ENCODE results near the gene HRK. TPM values are rescaled to one million over a fixed set of nuclear protein-coding genes. Genes with fewer than 3 reads are reported as not detected.
"Not testable (repeated sequence)": the region's sequence is repeated elsewhere in the genome, so short reads cannot be mapped to it uniquely, and the experiment has no call there.

The HRK gene
- total and polyA plus RNA-seq, 7 experiments from 2014 or later = 1.1 TPM; not detected in 6

DNA sequence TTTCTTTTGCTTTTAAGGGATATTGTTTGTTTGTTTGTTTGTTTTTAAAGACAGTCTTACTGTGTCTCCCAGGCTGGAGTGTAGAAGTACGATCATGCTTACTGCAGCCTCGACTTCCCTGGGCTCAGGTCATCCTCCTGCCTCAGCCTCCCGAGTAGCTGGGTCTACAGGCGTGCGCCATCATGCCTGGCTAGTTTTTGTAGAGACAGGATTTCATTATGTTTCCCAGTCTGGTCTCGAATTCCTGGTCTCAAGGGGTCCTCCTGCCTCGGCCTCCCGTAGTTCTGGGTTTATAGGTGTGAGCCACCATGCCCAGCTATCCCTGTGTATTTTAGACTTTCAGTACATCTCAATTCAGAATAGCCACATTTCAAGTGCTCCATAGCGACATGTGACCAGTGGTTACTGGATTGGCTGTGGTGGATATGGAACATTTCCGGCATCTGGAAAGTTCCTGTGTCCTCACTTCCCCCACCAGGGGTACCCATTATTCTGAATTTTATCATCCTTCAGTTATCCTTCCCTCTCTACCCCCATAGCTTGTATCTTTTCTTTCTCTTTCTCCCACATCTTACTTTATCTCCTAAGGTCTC lies 61.1 kb downstream of the HRK start:
- intact Hi-C loops (cut with micrococcal nuclease) = no loop called here
- H3K9me3 ChIP-seq (ENCODE audit: control insufficient read depth in 2 of 3, low read length in 3 of 3) = peaks cover 0 to 4% (median 0%) of the 10 kb centered on the region in 3 experiments
- no peaks in the 10 kb centered on the region for H3K27me3 ChIP-seq (ENCODE audit: control insufficient read depth in 2 of 2, insufficient read depth in 2 of 2, low read length in 2 of 2)
- Mint-ChIP-seq H3K4me1 (peaks cover 12 to 31% (median 24%) of the 10 kb centered on the region in 7 donors), H3K27me3 (no peaks in the 10 kb centered on the region), H3K27ac (peak overlapping the region; percentile 48 to 96 (median 87)), H3K9me3 (peaks cover 0 to 5% (median 0%) of the 10 kb centered on the region in 11 donors), H3K36me3 (peaks cover 0 to 5% (median 4%) of the 10 kb centered on the region in 5 donors), H3K4me3 (peak overlapping the region; percentile 18 to 93 (median 58))
- H3K4me3 ChIP-seq (ENCODE audit: low read length) = no peak overlapping the region
- peaks cover 7 to 11% of the 10 kb centered on the region in 2 donors for H3K4me1 ChIP-seq (ENCODE audit: control insufficient read depth in 2 of 2, insufficient read depth in 2 of 2, low read length in 2 of 2)
- DNase-seq (no peak), ATAC-seq (no peak)
- CTCF ChIA-PET = no interaction called here
- POLR2A ChIA-PET = no interaction called here
- peak overlapping the region; percentile 97 for H3K27ac ChIP-seq (ENCODE audit: low read depth, low read length)
- H3K36me3 ChIP-seq (ENCODE audit: control insufficient read depth in 2 of 3, insufficient read depth in 3 of 3, low read length in 3 of 3) = peaks cover 0 to 3% (median 0%) of the 10 kb centered on the region in 3 experiments

DNA sequence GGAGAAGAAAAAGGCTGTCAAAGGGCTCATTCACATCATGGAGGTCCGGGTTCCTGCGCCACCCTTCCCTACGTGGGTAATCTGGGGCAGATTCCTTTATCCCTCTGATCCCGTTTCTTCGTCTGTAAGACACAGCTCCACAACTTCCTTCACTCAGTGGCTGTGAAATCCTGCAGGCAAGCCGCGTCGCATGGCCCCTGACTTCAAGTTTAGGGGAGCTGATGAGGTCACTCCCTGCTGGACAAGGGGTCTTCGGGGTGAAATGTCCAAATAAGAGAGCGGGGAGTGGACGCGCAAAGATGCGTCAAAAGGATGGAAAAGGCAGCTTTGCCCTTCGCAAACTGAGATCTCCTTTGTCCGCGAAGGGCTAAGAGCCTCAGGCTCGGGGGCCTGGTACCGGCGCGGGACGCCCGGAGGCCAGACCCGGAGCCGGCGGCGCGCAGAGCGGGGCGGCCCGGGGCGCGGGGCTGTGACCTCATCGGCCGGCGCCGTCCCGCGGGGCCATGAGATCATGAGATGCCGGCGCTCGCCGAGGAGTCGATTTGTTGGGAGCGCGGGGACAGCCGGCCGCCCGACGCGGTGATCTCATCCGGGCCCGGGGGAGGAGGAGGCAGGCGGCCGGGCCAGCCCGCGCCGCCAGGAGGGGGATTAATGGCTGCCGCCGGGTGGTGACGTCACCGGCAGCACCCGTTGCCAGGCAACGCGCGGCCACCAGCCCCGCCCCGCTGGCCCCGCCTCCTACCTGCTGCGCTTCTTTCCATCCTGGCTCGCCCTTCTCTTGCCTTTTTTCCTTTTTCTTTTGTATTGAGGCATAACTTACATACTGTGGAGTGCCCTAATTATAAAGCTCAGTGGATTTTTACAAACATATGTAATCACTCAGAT lies 62.1 kb downstream of the HRK start:
- DNase-seq = peak; percentile 86 to 94 (median 91)
- H3K9me3 ChIP-seq (ENCODE audit: control insufficient read depth in 2 of 3, low read length in 3 of 3) = no peaks in the 10 kb centered on the region
- peak overlapping the region; percentile 87 to 99 (median 96) for H3K27ac Mint-ChIP-seq
- peak overlapping the region; percentile 78 to 99 (median 94) for H3K4me3 Mint-ChIP-seq
- peaks cover 0 to 3% (median 0%) of the 10 kb centered on the region in 3 experiments for H3K36me3 ChIP-seq (ENCODE audit: control insufficient read depth in 2 of 3, insufficient read depth in 3 of 3, low read length in 3 of 3)
- peaks cover 7 to 11% of the 10 kb centered on the region in 2 donors for H3K4me1 ChIP-seq (ENCODE audit: control insufficient read depth in 2 of 2, insufficient read depth in 2 of 2, low read length in 2 of 2)
- peaks cover 0 to 4% (median 0%) of the 10 kb centered on the region in 11 donors for H3K9me3 Mint-ChIP-seq
- H3K4me3 ChIP-seq (ENCODE audit: low read length) = peak overlapping the region; percentile 99
- intact Hi-C loops (cut with micrococcal nuclease) = loop anchor here (1.0 to 10.0 kb wide), 11 partner anchors 81 to 1558 kb away; partner anchors contain the start of genes FBXO21 (in 2 of the 2), FBXW8 (in 2 of the 2), RNFT2 (in 2 of the 2) and SPRING1 (in 2 of the 2)
- H3K27me3 ChIP-seq (ENCODE audit: control insufficient read depth in 2 of 2, insufficient read depth in 2 of 2, low read length in 2 of 2) = no peaks in the 10 kb centered on the region
- peak; percentile 90 for ATAC-seq
- H3K27me3 Mint-ChIP-seq = no peaks in the 10 kb centered on the region
- peak overlapping the region; percentile 97 for H3K27ac ChIP-seq (ENCODE audit: low read depth, low read length)
- POLR2A ChIA-PET = no interaction called here
- no peaks in the 10 kb centered on the region for H3K36me3 Mint-ChIP-seq
- CTCF ChIA-PET = no interaction called here
- peaks cover 12 to 31% (median 24%) of the 10 kb centered on the region in 7 donors for H3K4me1 Mint-ChIP-seq

DNA sequence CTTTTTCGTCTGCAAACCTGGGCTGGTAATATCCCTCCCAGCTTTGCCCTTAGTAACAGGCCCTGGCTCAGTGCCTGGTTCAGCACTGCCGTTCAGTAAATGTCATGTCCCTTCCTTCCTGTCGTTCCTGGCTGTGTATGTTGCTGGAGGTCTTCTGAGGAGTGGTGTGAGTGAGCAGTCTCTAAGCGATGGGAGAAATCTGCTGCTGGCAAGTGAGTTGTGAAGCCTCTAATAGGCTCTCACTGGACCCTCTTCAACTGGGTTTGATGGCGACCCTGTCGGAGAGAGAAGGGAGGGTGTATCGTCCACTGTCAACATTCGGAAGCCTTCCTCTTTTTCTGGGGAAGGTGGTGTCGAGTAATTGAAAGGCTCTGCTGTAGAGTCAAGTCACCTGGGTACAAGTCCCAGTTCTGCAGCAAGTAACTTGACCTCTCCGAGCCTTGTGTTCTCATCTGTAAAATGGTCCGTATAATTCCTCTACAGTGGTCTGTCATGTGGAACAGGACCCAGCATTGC lies 62.8 kb downstream of the HRK start:
- Histone ChIP-seq H3K9me3 (ENCODE audit: control insufficient read depth in 2 of 3, low read length in 3 of 3) (no peaks in the 10 kb centered on the region), H3K27ac (ENCODE audit: low read depth, low read length) (peak overlapping the region; percentile 97), H3K4me3 (ENCODE audit: low read length) (peak overlapping the region; percentile 99), H3K27me3 (ENCODE audit: control insufficient read depth in 2 of 2, insufficient read depth in 2 of 2, low read length in 2 of 2) (no peaks in the 10 kb centered on the region), H3K36me3 (ENCODE audit: control insufficient read depth in 2 of 3, insufficient read depth in 3 of 3, low read length in 3 of 3) (peaks cover 0 to 3% (median 0%) of the 10 kb centered on the region in 3 experiments), H3K4me1 (ENCODE audit: control insufficient read depth in 2 of 2, insufficient read depth in 2 of 2, low read length in 2 of 2) (peaks cover 7 to 11% of the 10 kb centered on the region in 2 donors)
- Mint-ChIP-seq H3K9me3 (peaks cover 0 to 4% (median 0%) of the 10 kb centered on the region in 11 donors), H3K36me3 (no peaks in the 10 kb centered on the region), H3K4me3 (peak overlapping the region; percentile 78 to 99 (median 94)), H3K27ac (peak overlapping the region; percentile 87 to 99 (median 94)), H3K4me1 (peaks cover 12 to 31% (median 24%) of the 10 kb centered on the region in 7 donors), H3K27me3 (no peaks in the 10 kb centered on the region)
- DNase-seq = peak in 8 of 9 donors; percentile 11 to 44 (median 33)
- intact Hi-C loops (cut with micrococcal nuclease) = loop anchor here (2.0 to 10.0 kb wide), 6 partner anchors 106 to 1559 kb away; partner anchors contain the start of genes FBXO21 (in 1 of the 2), MAP1LC3B2 (in 1 of the 2), MED13L (in 1 of the 2) and PEBP1 (in 1 of the 2)
- ChIA-PET CTCF (no interaction called here), POLR2A (no interaction called here)
- ATAC-seq = no peak

- H3K4me1 ChIP-seq (ENCODE audit: control insufficient read depth in 2 of 2, insufficient read depth in 2 of 2, low read length in 2 of 2); H3K27ac Mint-ChIP-seq; H3K36me3 ChIP-seq (ENCODE audit: control insufficient read depth in 2 of 3, insufficient read depth in 3 of 3, low read length in 3 of 3); H3K4me3 Mint-ChIP-seq; H3K9me3 ChIP-seq (ENCODE audit: control insufficient read depth in 2 of 3, low read length in 3 of 3); H3K4me3 ChIP-seq (ENCODE audit: low read length); H3K27ac ChIP-seq (ENCODE audit: low read depth, low read length); H3K27me3 Mint-ChIP-seq; H3K9me3 Mint-ChIP-seq; H3K36me3 Mint-ChIP-seq; DNase-seq; CTCF ChIA-PET; POLR2A ChIA-PET; H3K27me3 ChIP-seq (ENCODE audit: control insufficient read depth in 2 of 2, insufficient read depth in 2 of 2, low read length in 2 of 2); ATAC-seq: not testable (repeated sequence)
- intact Hi-C loops (cut with micrococcal nuclease) = loop anchor here (5.0 to 10.0 kb wide), 2 partner anchors 260 to 1563 kb away; partner anchors contain the start of genes MAP1LC3B2 (in 1 of the 2) and SUDS3 (in 1 of the 2)
- peaks cover 8 to 21% (median 19%) of the 10 kb centered on the region in 7 donors for H3K4me1 Mint-ChIP-seq
Observed at GRCh38 chr12:116814766-116815165, 66.5 kb downstream of the HRK start.

GRCh38 chr12:116813271-116814041 lies 67.8 kb downstream of the HRK start:
- ChIA-PET POLR2A (no interaction called here), CTCF (no interaction called here)
- Histone ChIP-seq H3K4me1 (ENCODE audit: control insufficient read depth in 2 of 2, insufficient read depth in 2 of 2, low read length in 2 of 2) (peaks cover 0 to 7% of the 10 kb centered on the region in 2 donors), H3K4me3 (ENCODE audit: low read length) (no peak overlapping the region), H3K27ac (ENCODE audit: low read depth, low read length) (no peak overlapping the region), H3K9me3 (ENCODE audit: control insufficient read depth in 2 of 3, low read length in 3 of 3) (no peaks in the 10 kb centered on the region), H3K27me3 (ENCODE audit: control insufficient read depth in 2 of 2, insufficient read depth in 2 of 2, low read length in 2 of 2) (no peaks in the 10 kb centered on the region), H3K36me3 (ENCODE audit: control insufficient read depth in 2 of 3, insufficient read depth in 3 of 3, low read length in 3 of 3) (no peaks in the 10 kb centered on the region)
- DNase-seq (no peak), ATAC-seq (no peak)
- Mint-ChIP-seq H3K36me3 (no peaks in the 10 kb centered on the region), H3K27me3 (no peaks in the 10 kb centered on the region), H3K4me3 (no peak overlapping the region), H3K4me1 (peaks cover 6 to 12% (median 10%) of the 10 kb centered on the region in 7 donors), H3K27ac (peak overlapping the region in 1 of 9 donors; percentile 31), H3K9me3 (no peaks in the 10 kb centered on the region)
- intact Hi-C loops (cut with micrococcal nuclease) = loop anchor here in 1 of 2 donors (10.0 kb wide), 1 partner anchor 259 kb away; the partner anchor contains the start of gene MAP1LC3B2

GRCh38 chr12:116812238-116812637 lies 69.0 kb downstream of the HRK start:
- CTCF ChIA-PET = no interaction called here
- DNase-seq = no peak
- no peaks in the 10 kb centered on the region for H3K27me3 ChIP-seq (ENCODE audit: control insufficient read depth in 2 of 2, insufficient read depth in 2 of 2, low read length in 2 of 2)
- no peak for ATAC-seq
- no peak overlapping the region for H3K27ac ChIP-seq (ENCODE audit: low read depth, low read length)
- H3K4me3 ChIP-seq (ENCODE audit: low read length) = no peak overlapping the region
- no peaks in the 10 kb centered on the region for H3K9me3 ChIP-seq (ENCODE audit: control insufficient read depth in 2 of 3, low read length in 3 of 3)
- no peaks in the 10 kb centered on the region for H3K36me3 ChIP-seq (ENCODE audit: control insufficient read depth in 2 of 3, insufficient read depth in 3 of 3, low read length in 3 of 3)
- Mint-ChIP-seq H3K36me3 (peaks cover 0 to 3% (median 0%) of the 10 kb centered on the region in 5 donors), H3K4me3 (peak overlapping the region in 1 of 10 donors; percentile 43), H3K4me1 (peaks cover 0 to 4% (median 0%) of the 10 kb centered on the region in 7 donors), H3K9me3 (no peaks in the 10 kb centered on the region), H3K27me3 (no peaks in the 10 kb centered on the region), H3K27ac (no peak overlapping the region)
- POLR2A ChIA-PET = no interaction called here
- no peaks in the 10 kb centered on the region for H3K4me1 ChIP-seq (ENCODE audit: control insufficient read depth in 2 of 2, insufficient read depth in 2 of 2, low read length in 2 of 2)
- intact Hi-C loops (cut with micrococcal nuclease) = loop anchor here in 1 of 2 donors (10.0 kb wide), 1 partner anchor 257 kb away; the partner anchor contains the start of gene MAP1LC3B2

All from naive thymus-derived CD4-positive, alpha-beta T cell (primary cell).